Measurements from ENCODE around the gene LSM10. TPM values are rescaled to one million over a fixed set of nuclear protein-coding genes. Genes with fewer than 3 reads are reported as not detected.
A peak's percentile ranks its signal among the peaks of the same experiment; 100 is the strongest.

LSM10 gene
- total and polyA plus RNA-seq, 2 experiments from 2014 or later: 27.5 to 98.9 TPM

DNA sequence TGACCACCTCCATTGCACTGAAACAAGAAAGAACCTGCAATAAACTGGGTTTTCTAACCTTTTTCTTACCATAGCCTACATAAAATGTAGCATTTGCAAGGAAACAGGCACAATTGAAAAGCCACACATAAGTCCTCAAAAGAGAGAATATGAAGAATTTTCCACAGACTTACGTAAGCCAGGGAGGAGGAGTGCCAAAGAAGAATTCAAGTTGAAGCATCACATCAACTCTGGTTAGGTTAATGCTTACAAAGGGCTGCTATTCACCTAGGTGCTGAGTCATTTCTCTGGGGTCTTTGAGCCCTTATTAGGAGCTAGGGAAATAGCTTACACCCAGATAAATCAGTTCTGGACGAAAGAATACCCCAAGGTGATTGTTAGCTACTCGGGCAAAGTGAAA lies 42.9 kb upstream of the LSM10 start:
- TF ChIP-seq JUNB (IDR thresholded peaks at IDR 0.05; ENCODE audit: unreplicated experiment): no peak
- TF ChIP-seq, protein P1, sequence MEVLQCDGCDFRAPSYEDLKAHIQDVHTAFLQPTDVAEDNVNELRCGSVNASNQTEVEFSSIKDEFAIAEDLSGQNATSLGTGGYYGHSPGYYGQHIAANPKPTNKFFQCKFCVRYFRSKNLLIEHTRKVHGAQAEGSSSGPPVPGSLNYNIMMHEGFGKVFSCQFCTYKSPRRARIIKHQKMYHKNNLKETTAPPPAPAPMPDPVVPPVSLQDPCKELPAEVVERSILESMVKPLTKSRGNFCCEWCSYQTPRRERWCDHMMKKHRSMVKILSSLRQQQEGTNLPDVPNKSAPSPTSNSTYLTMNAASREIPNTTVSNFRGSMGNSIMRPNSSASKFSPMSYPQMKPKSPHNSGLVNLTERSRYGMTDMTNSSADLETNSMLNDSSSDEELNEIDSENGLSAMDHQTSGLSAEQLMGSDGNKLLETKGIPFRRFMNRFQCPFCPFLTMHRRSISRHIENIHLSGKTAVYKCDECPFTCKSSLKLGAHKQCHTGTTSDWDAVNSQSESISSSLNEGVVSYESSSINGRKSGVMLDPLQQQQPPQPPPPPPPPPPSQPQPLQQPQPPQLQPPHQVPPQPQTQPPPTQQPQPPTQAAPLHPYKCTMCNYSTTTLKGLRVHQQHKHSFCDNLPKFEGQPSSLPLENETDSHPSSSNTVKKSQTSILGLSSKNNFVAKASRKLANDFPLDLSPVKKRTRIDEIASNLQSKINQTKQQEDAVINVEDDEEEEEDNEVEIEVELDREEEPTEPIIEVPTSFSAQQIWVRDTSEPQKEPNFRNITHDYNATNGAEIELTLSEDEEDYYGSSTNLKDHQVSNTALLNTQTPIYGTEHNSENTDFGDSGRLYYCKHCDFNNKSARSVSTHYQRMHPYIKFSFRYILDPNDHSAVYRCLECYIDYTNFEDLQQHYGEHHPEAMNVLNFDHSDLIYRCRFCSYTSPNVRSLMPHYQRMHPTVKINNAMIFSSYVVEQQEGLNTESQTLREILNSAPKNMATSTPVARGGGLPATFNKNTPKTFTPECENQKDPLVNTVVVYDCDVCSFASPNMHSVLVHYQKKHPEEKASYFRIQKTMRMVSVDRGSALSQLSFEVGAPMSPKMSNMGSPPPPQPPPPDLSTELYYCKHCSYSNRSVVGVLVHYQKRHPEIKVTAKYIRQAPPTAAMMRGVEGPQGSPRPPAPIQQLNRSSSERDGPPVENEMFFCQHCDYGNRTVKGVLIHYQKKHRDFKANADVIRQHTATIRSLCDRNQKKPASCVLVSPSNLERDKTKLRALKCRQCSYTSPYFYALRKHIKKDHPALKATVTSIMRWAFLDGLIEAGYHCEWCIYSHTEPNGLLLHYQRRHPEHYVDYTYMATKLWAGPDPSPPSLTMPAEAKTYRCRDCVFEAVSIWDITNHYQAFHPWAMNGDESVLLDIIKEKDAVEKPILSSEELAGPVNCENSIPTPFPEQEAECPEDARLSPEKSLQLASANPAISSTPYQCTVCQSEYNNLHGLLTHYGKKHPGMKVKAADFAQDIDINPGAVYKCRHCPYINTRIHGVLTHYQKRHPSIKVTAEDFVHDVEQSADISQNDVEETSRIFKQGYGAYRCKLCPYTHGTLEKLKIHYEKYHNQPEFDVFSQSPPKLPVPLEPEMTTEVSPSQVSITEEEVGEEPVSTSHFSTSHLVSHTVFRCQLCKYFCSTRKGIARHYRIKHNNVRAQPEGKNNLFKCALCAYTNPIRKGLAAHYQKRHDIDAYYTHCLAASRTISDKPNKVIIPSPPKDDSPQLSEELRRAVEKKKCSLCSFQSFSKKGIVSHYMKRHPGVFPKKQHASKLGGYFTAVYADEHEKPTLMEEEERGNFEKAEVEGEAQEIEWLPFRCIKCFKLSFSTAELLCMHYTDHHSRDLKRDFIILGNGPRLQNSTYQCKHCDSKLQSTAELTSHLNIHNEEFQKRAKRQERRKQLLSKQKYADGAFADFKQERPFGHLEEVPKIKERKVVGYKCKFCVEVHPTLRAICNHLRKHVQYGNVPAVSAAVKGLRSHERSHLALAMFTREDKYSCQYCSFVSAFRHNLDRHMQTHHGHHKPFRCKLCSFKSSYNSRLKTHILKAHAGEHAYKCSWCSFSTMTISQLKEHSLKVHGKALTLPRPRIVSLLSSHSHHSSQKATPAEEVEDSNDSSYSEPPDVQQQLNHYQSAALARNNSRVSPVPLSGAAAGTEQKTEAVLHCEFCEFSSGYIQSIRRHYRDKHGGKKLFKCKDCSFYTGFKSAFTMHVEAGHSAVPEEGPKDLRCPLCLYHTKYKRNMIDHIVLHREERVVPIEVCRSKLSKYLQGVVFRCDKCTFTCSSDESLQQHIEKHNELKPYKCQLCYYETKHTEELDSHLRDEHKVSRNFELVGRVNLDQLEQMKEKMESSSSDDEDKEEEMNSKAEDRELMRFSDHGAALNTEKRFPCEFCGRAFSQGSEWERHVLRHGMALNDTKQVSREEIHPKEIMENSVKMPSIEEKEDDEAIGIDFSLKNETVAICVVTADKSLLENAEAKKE (CRISPR knock-in tag; IDR thresholded peaks at IDR 0.05): no peak
- TF ChIP-seq EZH2phosphoT487 (IDR thresholded peaks at IDR 0.05; ENCODE audit: unreplicated experiment): no peak
- no peak for TF ChIP-seq CREB1 (CRISPR knock-in tag; IDR thresholded peaks at IDR 0.05; ENCODE audit: low read depth)
- TF ChIP-seq EZH2 (IDR thresholded peaks at IDR 0.05; ENCODE audit: low read depth, unreplicated experiment): no peak
- no peak for TF ChIP-seq NANOG (IDR thresholded peaks at IDR 0.05; ENCODE audit: borderline replicate concordance)
- no peak for TF ChIP-seq POLR2AphosphoS5 (IDR thresholded peaks at IDR 0.05; ENCODE audit: low read depth)
- TF ChIP-seq ZNF114 (CRISPR knock-in tag; IDR thresholded peaks at IDR 0.05): no peak
- peaks cover 14% of the 10 kb centered on the region for H3K4me1 ChIP-seq (ENCODE audit: insufficient read depth)
- no peaks in the 10 kb centered on the region for H3K9me2 ChIP-seq (ENCODE audit: insufficient read depth)
- H3K27ac ChIP-seq (ENCODE audit: low read depth): peak overlapping the region; percentile 83
- no peaks in the 10 kb centered on the region for H3K79me2 ChIP-seq (replicated peaks; ENCODE audit: insufficient read depth)
- DNase-seq (ENCODE audit: low spot score) (peak; percentile 18), ATAC-seq (peak; percentile 29)
- Mint-ChIP-seq H3K27ac (peak overlapping the region; percentile 46; the same call in 1 of the 2 replicates), H3K9me3 (no peaks in the 10 kb centered on the region), H3K4me3 (no peak overlapping the region), H3K4me1 (peaks cover 13% of the 10 kb centered on the region; the same call in 2 of the 3 replicates), H3K36me3 (ENCODE audit: low read depth) (no peaks in the 10 kb centered on the region), H3K27me3 (ENCODE audit: insufficient read depth, low read depth, poor library complexity) (peaks cover 4% of the 10 kb centered on the region)
- H3K4me2 ChIP-seq: 0 out of 2 replicates have a peak overlapping the region, but pooled peaks have one; percentile 14
- H3K4me3 ChIP-seq: no peak overlapping the region
- no peaks in the 10 kb centered on the region for H4K20me1 ChIP-seq (replicated peaks; ENCODE audit: insufficient read depth)
- no peaks in the 10 kb centered on the region for H3K36me3 ChIP-seq (ENCODE audit: insufficient read depth)
- no peaks in the 10 kb centered on the region for H3K27me3 ChIP-seq (ENCODE audit: insufficient read depth)
- no peaks in the 10 kb centered on the region for H3F3A ChIP-seq (replicated peaks; ENCODE audit: low read depth)
- H2AFZ ChIP-seq: peak overlapping the region; percentile 64; the same call in 1 of the 2 replicates

Data from GM23338 (cell line).